Keratinocyte (primary cell): Measurements from ENCODE around the gene BICD1. TPM values are rescaled to one million over a fixed set of nuclear protein-coding genes. Genes with fewer than 3 reads are reported as not detected.
A peak's percentile ranks its signal among the peaks of the same experiment; 100 is the strongest.

Experiments used
- DNase-seq: peaks from one replicate; pipeline ENCODE4 v3.0.0-alpha.2; 2011; ENCODE audit warnings: low read depth, missing footprints, low spot score
- FAIRE-seq: peaks from 2 replicates; lab custom pipeline; 2011; peaks lifted over from hg19 to GRCh38; lab: Jason Lieb, UNC
- H2AFZ ChIP-seq: 2 replicates; pipeline ENCODE4 v1.6.0; 2012; ENCODE audit warnings: low read length, control low read depth, inconsistent platforms; ENCODE audit not compliant: control insufficient read depth
- H3K27ac ChIP-seq: 2 replicates; pipeline ENCODE4 v1.5.1; 2011; ENCODE audit warnings: low read length; ENCODE audit not compliant: control insufficient read depth, insufficient read depth
- H3K27me3 ChIP-seq: 3 replicates; pipeline ENCODE4 v1.6.0; 2011; ENCODE audit warnings: low read length; ENCODE audit not compliant: control insufficient read depth, insufficient read depth; ENCODE audit errors: extremely low read depth
- H3K36me3 ChIP-seq, 2 experiments: 2 replicates in 1 of 2; 3 replicates in 1 of 2; pipeline ENCODE4 v1.5.1; 2011; ENCODE audit warnings: low read length in 2 of 2, mild to moderate bottlenecking in 1 of 2; ENCODE audit not compliant: control insufficient read depth in 2 of 2, insufficient read depth in 2 of 2; ENCODE audit errors: extremely low read depth in 1 of 2
- H3K4me1 ChIP-seq: 3 replicates; pipeline ENCODE4 v1.5.1; 2011; ENCODE audit warnings: low read length; ENCODE audit not compliant: control insufficient read depth, insufficient read depth; ENCODE audit errors: extremely low read depth
- H3K4me2 ChIP-seq: 3 replicates; pipeline ENCODE4 v1.6.0; 2011; ENCODE audit warnings: low read depth, low read length; ENCODE audit not compliant: control insufficient read depth, insufficient read depth; ENCODE audit errors: extremely low read depth
- H3K4me3 ChIP-seq, 3 experiments: fragments of 200-600 bp in 1 of 3; sonication (generic) in 1 of 3; 2 replicates in 2 of 3; 3 replicates in 1 of 3; pipeline ENCODE4 v1.5.1; 2011 to 2016; ENCODE audit warnings: low read length in 3 of 3, mild to moderate bottlenecking in 3 of 3, control low read depth in 2 of 3, inconsistent platforms in 1 of 3, low read depth in 1 of 3, mixed read lengths in 1 of 3, mixed run types in 1 of 3, moderate library complexity in 1 of 3; ENCODE audit not compliant: control insufficient read depth in 2 of 3, insufficient read depth in 2 of 3; ENCODE audit errors: extremely low read depth in 1 of 3
- H3K79me2 ChIP-seq: 2 replicates; pipeline ENCODE4 v1.6.0; 2012; ENCODE audit warnings: low read length; ENCODE audit not compliant: control insufficient read depth, insufficient read depth
- H3K9ac ChIP-seq: 3 replicates; pipeline ENCODE4 v1.6.0; 2011; ENCODE audit warnings: low read length; ENCODE audit not compliant: control insufficient read depth, insufficient read depth; ENCODE audit errors: extremely low read depth
- H3K9me1 ChIP-seq: 3 replicates; pipeline ENCODE4 v1.6.0; 2011; ENCODE audit warnings: low read length; ENCODE audit not compliant: control insufficient read depth, insufficient read depth; ENCODE audit errors: extremely low read depth
- H3K9me3 ChIP-seq: 2 replicates; pipeline ENCODE4 v1.5.1; 2012; ENCODE audit warnings: low read depth, low read length; ENCODE audit not compliant: control insufficient read depth
- H4K20me1 ChIP-seq: 3 replicates; pipeline ENCODE4 v1.6.0; 2011; ENCODE audit warnings: low read length; ENCODE audit not compliant: control insufficient read depth, insufficient read depth; ENCODE audit errors: extremely low read depth
- CTCF ChIP-seq, 3 experiments: IDR thresholded peaks in 1 of 3; conservative IDR thresholded peaks in 1 of 3; optimal IDR thresholded peaks in 1 of 3; 2 replicates in 2 of 3; 3 replicates in 1 of 3; pipeline versions ENCODE3 to v1.5.1; 2011; ENCODE audit warnings: low read length in 3 of 3, mild to moderate bottlenecking in 3 of 3, moderate library complexity in 2 of 3, control low read depth in 1 of 3, inconsistent platforms in 1 of 3; ENCODE audit not compliant: insufficient read depth in 2 of 3; ENCODE audit errors: extremely low read depth in 1 of 3
- EZH2 ChIP-seq: IDR thresholded peaks from one replicate; pipeline ENCODE4 v1.6.1; 2012; ENCODE audit warnings: inconsistent platforms, mild to moderate bottlenecking, low read length, moderate library complexity
- dilution Hi-C: fragments of 300-500 bp; cut with MboI; formaldehyde crosslinking; loops from one replicate; pipeline ENCODE4 v1.7.0; 2020; ENCODE audit warnings: low sequenced_read_pairs; ENCODE audit not compliant: extremely low pct_ligation_motif_present
- polyA plus RNA-seq, 5 experiments: library from polyadenylated mRNA; depleted of rRNA in 3 of 5; stranded (reverse) in 3 of 5; stranded (forward) in 1 of 5; unstranded in 1 of 5; fragments of >200 nt; gene quantifications; 1 replicate in 1 of 5; 2 replicates in 3 of 5; 3 replicates in 1 of 5; pipeline versions ENCODE4 v1.2.1 to v1.2.3, GENCODE V29; 2011 to 2012; ENCODE audit warnings: missing spikeins in 2 of 5, low read depth in 1 of 5, low replicate concordance in 1 of 5

BICD1 gene
- polyA plus RNA-seq, 1 donor (not counting 4 experiments of a cell fraction or from before 2014, with no cell fraction given), result 10.2 TPM

- Histone ChIP-seq H3K9me1 (no peaks in the 10 kb centered on the region), H3K79me2 (no peaks in the 10 kb centered on the region), H3K9ac (no peak overlapping the region), H3K36me3 (peaks cover 0 to 1% of the 10 kb centered on the region in 2 experiments), H3K27ac (no peak overlapping the region), H3K27me3 (no peaks in the 10 kb centered on the region), H4K20me1 (no peaks in the 10 kb centered on the region), H2AFZ (no peak overlapping the region), H3K4me1 (peaks cover 6% of the 10 kb centered on the region), H3K9me3 (no peaks in the 10 kb centered on the region), H3K4me2 (peak overlapping the region; percentile 34), H3K4me3 (no peak overlapping the region)
- DNase-seq, result peak; percentile 56
- dilution Hi-C loops, result no loop called here
- TF ChIP-seq CTCF (optimal IDR thresholded peaks at IDR 0.05 in 1 of 3, IDR thresholded peaks at IDR 0.05 in 1 of 3, conservative IDR thresholded peaks at IDR 0.05 in 1 of 3; ENCODE audit: extremely low read depth in 1 of 3, insufficient read depth in 2 of 3, low read length in 3 of 3) (peak; percentile 67 to 83 (median 80)), EZH2 (no peak)
- peak; percentile 94 for FAIRE-seq
These were observed 258.9 kb downstream of the BICD1 start for GRCh38 chr12:32365473-32366064.

- H3K4me3 ChIP-seq, result no peak overlapping the region
- H3K9me1 ChIP-seq, result no peaks in the 10 kb centered on the region
- no peaks in the 10 kb centered on the region for H3K27me3 ChIP-seq
- FAIRE-seq, result no peak
- H3K9me3 ChIP-seq, result no peaks in the 10 kb centered on the region
- H3K4me2 ChIP-seq, result no peak overlapping the region
- TF ChIP-seq EZH2, result no peak
- no peak for TF ChIP-seq CTCF (optimal IDR thresholded peaks at IDR 0.05 in 1 of 3, IDR thresholded peaks at IDR 0.05 in 1 of 3, conservative IDR thresholded peaks at IDR 0.05 in 1 of 3; ENCODE audit: extremely low read depth in 1 of 3, insufficient read depth in 2 of 3, low read length in 3 of 3)
- no peak overlapping the region for H3K9ac ChIP-seq
- no peak overlapping the region for H3K27ac ChIP-seq
- no peak for DNase-seq
- dilution Hi-C loops, result no loop called here
- peaks cover 6% of the 10 kb centered on the region for H3K4me1 ChIP-seq
- H2AFZ ChIP-seq, result no peak overlapping the region
- no peaks in the 10 kb centered on the region for H3K79me2 ChIP-seq
- peaks cover 0 to 1% of the 10 kb centered on the region in 2 experiments for H3K36me3 ChIP-seq
- no peaks in the 10 kb centered on the region for H4K20me1 ChIP-seq
These were observed 260.1 kb downstream of the BICD1 start for GRCh38 chr12:32366714-32367113.
